ENCODE results near the gene RGS14. TPM values are rescaled to one million over a fixed set of nuclear protein-coding genes. Genes with fewer than 3 reads are reported as not detected.

Gene RGS14
- total and polyA plus RNA-seq, 2 experiments from 2014 or later: 23.5 to 37.9 TPM

DNA sequence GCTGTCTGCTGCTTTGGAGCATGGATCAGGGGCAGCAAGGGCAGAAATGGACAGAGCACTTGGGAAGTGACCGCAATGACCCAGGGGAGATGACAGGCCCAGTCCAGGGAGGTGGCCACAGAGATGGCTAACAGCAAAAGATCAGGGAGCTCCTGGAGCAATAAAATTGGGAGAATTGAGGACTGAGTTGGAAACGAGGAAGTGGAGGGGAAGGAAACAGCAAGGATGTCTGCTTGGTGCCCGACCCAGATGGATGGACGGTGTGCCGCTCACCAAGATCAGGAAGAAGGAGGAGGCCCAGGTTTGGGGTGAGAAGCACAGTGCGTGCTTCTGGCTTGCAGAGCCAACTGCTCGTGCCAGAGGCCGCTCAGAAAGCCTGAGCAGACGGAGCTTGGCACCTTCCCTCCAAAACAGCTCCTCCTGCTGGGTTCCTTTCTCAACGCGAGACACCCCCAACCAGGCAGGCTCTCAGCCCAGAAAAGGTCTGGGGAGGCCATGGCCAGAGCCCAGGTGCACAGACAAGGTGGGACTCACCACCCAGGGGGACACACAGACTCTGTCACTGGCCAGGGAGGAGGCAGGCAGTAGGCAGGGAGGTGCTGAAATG, 24.8 kb downstream of the RGS14 start:
- TF ChIP-seq CTCF (conservative IDR thresholded peaks at IDR 0.05; ENCODE audit: low read depth in 2 of 2) (peak; percentile 22 to 68; a peak in 2 of 4 replicates), EZH2phosphoT487 (IDR thresholded peaks at IDR 0.05; ENCODE audit: unreplicated experiment) (no peak), REST (IDR thresholded peaks at IDR 0.05; ENCODE audit: unreplicated experiment) (no peak), ZNF114 (CRISPR knock-in tag; IDR thresholded peaks at IDR 0.05) (no peak)
- Histone ChIP-seq H3K36me3 (ENCODE audit: insufficient read depth) (no peaks in the 10 kb centered on the region), H3K27ac (ENCODE audit: low read depth) (no peak overlapping the region), H3K27me3 (ENCODE audit: insufficient read depth) (no peaks in the 10 kb centered on the region), H3K79me2 (replicated peaks; ENCODE audit: insufficient read depth) (no peaks in the 10 kb centered on the region), H3K4me1 (ENCODE audit: insufficient read depth) (no peaks in the 10 kb centered on the region), H4K20me1 (replicated peaks; ENCODE audit: insufficient read depth) (no peaks in the 10 kb centered on the region), H3K4me3 (no peak overlapping the region), H3F3A (replicated peaks; ENCODE audit: low read depth) (no peaks in the 10 kb centered on the region), H3K9me2 (ENCODE audit: insufficient read depth) (no peaks in the 10 kb centered on the region), H3K4me2 (no peak overlapping the region), H2AFZ (no peak overlapping the region; the same call in 1 of the 2 replicates)
- H3K27ac Mint-ChIP-seq: no peak overlapping the region
- H3K4me3 Mint-ChIP-seq: no peak overlapping the region; the same call in 2 of the 3 replicates
- H3K9me3 Mint-ChIP-seq: no peaks in the 10 kb centered on the region
- ATAC-seq (peak; percentile 77), DNase-seq (ENCODE audit: low spot score) (peak; percentile 80)
- H3K27me3 Mint-ChIP-seq (ENCODE audit: insufficient read depth, low read depth, poor library complexity): peaks cover 19% of the 10 kb centered on the region
- no peaks in the 10 kb centered on the region for H3K36me3 Mint-ChIP-seq (ENCODE audit: low read depth)
- peaks cover 9% of the 10 kb centered on the region for H3K4me1 Mint-ChIP-seq

- Histone ChIP-seq H3K9me2 (ENCODE audit: insufficient read depth) (no peaks in the 10 kb centered on the region), H3F3A (replicated peaks; ENCODE audit: low read depth) (no peaks in the 10 kb centered on the region), H3K27ac (ENCODE audit: low read depth) (no peak overlapping the region), H3K4me1 (ENCODE audit: insufficient read depth) (no peaks in the 10 kb centered on the region), H3K4me3 (no peak overlapping the region), H3K79me2 (replicated peaks; ENCODE audit: insufficient read depth) (no peaks in the 10 kb centered on the region), H3K36me3 (ENCODE audit: insufficient read depth) (no peaks in the 10 kb centered on the region), H3K4me2 (no peak overlapping the region), H3K27me3 (ENCODE audit: insufficient read depth) (no peaks in the 10 kb centered on the region), H4K20me1 (replicated peaks; ENCODE audit: insufficient read depth) (no peaks in the 10 kb centered on the region), H2AFZ (no peak overlapping the region)
- DNase-seq (ENCODE audit: low spot score): no peak
- Mint-ChIP-seq H3K4me1 (peaks cover 9% of the 10 kb centered on the region), H3K27ac (no peak overlapping the region), H3K27me3 (ENCODE audit: insufficient read depth, low read depth, poor library complexity) (peaks cover 19% of the 10 kb centered on the region), H3K4me3 (no peak overlapping the region), H3K9me3 (no peaks in the 10 kb centered on the region), H3K36me3 (ENCODE audit: low read depth) (no peaks in the 10 kb centered on the region; the same call in 2 of the 3 replicates)
- ATAC-seq: no peak
- TF ChIP-seq ZNF331 (CRISPR knock-in tag; IDR thresholded peaks at IDR 0.05; ENCODE audit: low read depth) (no peak), CTCF (conservative IDR thresholded peaks at IDR 0.05; ENCODE audit: low read depth in 2 of 2) (no peak), REST (IDR thresholded peaks at IDR 0.05; ENCODE audit: unreplicated experiment) (no peak), EZH2phosphoT487 (IDR thresholded peaks at IDR 0.05; ENCODE audit: unreplicated experiment) (no peak), POLR2AphosphoS5 (IDR thresholded peaks at IDR 0.05; ENCODE audit: low read depth) (no peak), CREB1 (CRISPR knock-in tag; IDR thresholded peaks at IDR 0.05; ENCODE audit: low read depth) (no peak), JUNB (IDR thresholded peaks at IDR 0.05; ENCODE audit: unreplicated experiment) (no peak)
- TF ChIP-seq, protein P1, sequence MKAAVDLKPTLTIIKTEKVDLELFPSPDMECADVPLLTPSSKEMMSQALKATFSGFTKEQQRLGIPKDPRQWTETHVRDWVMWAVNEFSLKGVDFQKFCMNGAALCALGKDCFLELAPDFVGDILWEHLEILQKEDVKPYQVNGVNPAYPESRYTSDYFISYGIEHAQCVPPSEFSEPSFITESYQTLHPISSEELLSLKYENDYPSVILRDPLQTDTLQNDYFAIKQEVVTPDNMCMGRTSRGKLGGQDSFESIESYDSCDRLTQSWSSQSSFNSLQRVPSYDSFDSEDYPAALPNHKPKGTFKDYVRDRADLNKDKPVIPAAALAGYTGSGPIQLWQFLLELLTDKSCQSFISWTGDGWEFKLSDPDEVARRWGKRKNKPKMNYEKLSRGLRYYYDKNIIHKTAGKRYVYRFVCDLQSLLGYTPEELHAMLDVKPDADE (IDR thresholded peaks at IDR 0.05): no peak
These were observed 25.5 kb downstream of the RGS14 start for GRCh38 chr5:177383181-177383580.

Measured in GM23338 (cell line).